DOHH2 (cell line): ENCODE data around the gene HS6ST1.

Experiments
- CTCF ChIP-seq: fragments of 200-600 bp; sonication (generic); IDR thresholded peaks from one replicate; pipeline ENCODE4 v1.5.1; 2014; ENCODE audit warnings: antibody characterized with exemption, mild to moderate bottlenecking, low read depth, low read length; ENCODE audit not compliant: poor library complexity, severe bottlenecking
- EZH2phosphoT487 ChIP-seq: fragments of 200-600 bp; sonication (generic); IDR thresholded peaks from 2 replicates; pipeline ENCODE4 v1.6.1; 2017; ENCODE audit warnings: borderline replicate concordance, mild to moderate bottlenecking, antibody characterized with exemption, low read length, moderate library complexity, mixed read lengths

GRCh38 chr2:128363934-128364361 is 45.3 kb upstream of the HS6ST1 start:
- TF ChIP-seq CTCF (no peak), EZH2phosphoT487 (no peak)
